ENCODE results near the gene CAMK2N1. TPM values are rescaled to one million over a fixed set of nuclear protein-coding genes. Genes with fewer than 3 reads are reported as not detected.

Gene CAMK2N1
- total and polyA plus RNA-seq, 2 of the 13 experiments (the other 11 are each of a cell fraction or from before 2014, with no cell fraction given), result 38.0 to 38.6 TPM

GRCh38 chr1:20476265-20477038, 9.6 kb downstream of the CAMK2N1 start (continued):
- TF ChIP-seq ZNF710 (CRISPR knock-in tag; IDR thresholded peaks at IDR 0.05; ENCODE audit: borderline replicate concordance) (peak; percentile 71), KDM5B (CRISPR knock-in tag; IDR thresholded peaks at IDR 0.05; ENCODE audit: borderline replicate concordance) (peak; percentile 93; the same call in 1 of the 2 replicates), PREB (CRISPR knock-in tag; IDR thresholded peaks at IDR 0.05) (no peak), SYNCRIP (IDR thresholded peaks at IDR 0.05; ENCODE audit: insufficient read depth, low read depth, low read length) (no peak), YY1 (IDR thresholded peaks at IDR 0.05; ENCODE audit: insufficient read depth, insufficient replicate concordance, low read depth, low read length) (peak; percentile 71), ARID2 (CRISPR knock-in tag; IDR thresholded peaks at IDR 0.05; ENCODE audit: borderline replicate concordance) (no peak), TARDBP (CRISPR knock-in tag; IDR thresholded peaks at IDR 0.05) (peak; percentile 85), CBFB (CRISPR knock-in tag; IDR thresholded peaks at IDR 0.05) (peak; percentile 79), ZNF782 (CRISPR knock-in tag; IDR thresholded peaks at IDR 0.05; ENCODE audit: borderline replicate concordance) (0 out of 2 replicates have a peak, but pooled peaks have one; percentile 46), NR2C2 (CRISPR knock-in tag; IDR thresholded peaks at IDR 0.05; ENCODE audit: borderline replicate concordance) (peak; percentile 65), ZNF414 (CRISPR knock-in tag; IDR thresholded peaks at IDR 0.05) (peak; percentile 63; the same call in 1 of the 2 replicates), KLF12 (CRISPR knock-in tag; IDR thresholded peaks at IDR 0.05; ENCODE audit: borderline replicate concordance) (peak; percentile 84; the same call in 1 of the 2 replicates), PATZ1 (CRISPR knock-in tag; IDR thresholded peaks at IDR 0.05) (peak; percentile 90), RARG (CRISPR knock-in tag; IDR thresholded peaks at IDR 0.05; ENCODE audit: low read depth) (no peak), ZNF142 (CRISPR knock-in tag; IDR thresholded peaks at IDR 0.05) (peak; percentile 76; the same call in 1 of the 2 replicates)
